NCI-H345 treated with DMSO at 0.1 percent for 48 hours (cell line): ENCODE data around the gene PTPRN2.
"Not testable (repeated sequence)": the region's sequence is repeated elsewhere in the genome, so short reads cannot be mapped to it uniquely, and the experiment has no call there.

ENCODE experiments used
- DNase-seq: peaks from one replicate; lab custom pipeline; 2025; ENCODE audit not compliant: unreplicated experiment; lab: John Stamatoyannopoulos, UW

The PTPRN2 gene

DNA sequence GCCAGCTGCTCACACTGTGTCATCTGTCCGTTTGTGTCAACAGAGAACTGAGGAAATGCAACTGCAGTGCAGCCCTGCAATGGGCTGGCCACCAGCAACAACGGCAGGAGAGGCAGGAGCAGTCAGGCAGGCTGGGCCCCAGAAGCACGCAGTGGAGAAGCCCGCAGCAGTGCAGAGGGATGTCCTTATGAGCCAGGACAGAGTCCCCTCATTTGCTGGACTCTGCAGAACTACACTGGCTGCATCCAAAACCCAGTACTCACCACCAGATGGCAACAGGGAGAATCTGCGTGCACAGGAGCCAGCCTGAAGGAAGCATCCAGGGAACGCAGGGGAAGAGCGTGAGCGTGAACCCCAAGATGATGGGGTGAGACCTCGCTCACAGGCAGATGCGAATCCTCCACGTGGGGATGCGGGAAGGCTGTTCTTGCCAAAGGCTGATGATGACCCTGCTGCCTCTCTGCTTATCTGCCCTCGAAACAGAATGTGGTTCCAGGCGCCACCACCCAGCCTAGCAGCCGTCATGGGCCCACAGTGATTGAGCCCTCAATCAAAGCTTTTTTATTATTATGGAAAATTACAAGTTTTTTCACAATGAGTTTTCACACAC is 232.1 kb downstream of the PTPRN2 start:
- DNase-seq = peak; percentile 30

DNA sequence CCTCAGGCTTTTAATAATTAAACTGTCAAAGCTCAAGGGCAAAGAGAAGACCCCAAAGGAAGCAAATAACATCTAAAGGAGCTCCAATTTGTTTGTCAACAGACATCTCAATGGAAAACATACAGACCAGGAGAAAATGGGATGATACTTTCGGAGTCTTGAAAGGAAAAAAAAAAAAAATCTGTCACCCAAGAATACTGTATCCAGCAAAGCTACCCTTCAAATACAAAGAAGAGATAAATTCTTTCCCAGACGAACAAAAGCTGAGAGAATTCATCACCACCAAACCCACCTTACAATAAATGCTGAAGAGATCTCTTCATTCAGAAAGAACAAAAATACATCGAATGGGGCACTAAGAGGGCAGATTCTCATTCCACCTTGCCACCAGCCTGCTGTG is 232.8 kb downstream of the PTPRN2 start:
- no peak for DNase-seq

DNA sequence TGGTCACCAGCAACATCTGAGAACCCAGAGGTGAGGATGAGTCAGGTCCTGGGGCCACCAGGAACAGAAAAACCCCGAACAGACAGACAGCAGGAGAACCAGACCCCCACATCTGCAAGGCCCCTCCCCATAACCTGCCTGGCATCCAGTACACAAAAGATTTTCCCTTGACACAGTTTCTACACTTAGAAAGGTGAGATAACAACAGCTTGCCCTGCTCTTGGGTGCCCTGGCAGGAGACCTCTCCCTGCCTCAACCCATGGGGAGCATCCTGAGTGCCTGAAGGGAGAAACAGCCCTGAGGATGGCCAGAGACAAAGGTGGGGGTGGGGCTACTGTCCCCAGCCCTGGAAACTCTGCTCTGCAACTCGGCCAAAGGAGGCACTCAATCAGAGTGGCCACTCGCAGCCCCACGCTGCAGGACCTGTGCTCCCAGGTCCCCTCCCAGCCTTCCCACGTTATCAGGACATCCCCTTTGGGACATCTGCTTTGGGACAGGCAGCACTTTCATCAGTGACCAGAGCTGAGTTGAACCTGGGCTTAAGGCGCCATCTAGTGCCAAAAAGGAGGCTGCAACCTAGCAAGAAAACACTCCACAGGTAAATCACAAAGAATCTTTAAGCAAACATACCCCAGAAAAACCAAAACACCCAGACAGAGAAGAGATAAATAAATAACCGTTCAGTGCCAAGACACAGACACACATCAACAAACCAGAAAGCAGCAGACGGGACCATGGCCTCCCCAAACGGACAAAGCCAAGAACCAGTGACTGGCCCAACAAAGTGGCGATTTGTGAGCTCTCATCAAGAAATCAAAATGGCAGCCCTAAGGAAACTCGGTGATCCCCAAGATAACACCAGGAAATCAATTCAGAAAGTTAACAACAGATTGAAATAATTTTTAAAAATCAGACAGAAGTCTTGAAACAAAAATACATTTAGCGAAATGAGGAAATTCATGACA is 233.7 kb downstream of the PTPRN2 start:
- DNase-seq = peak; percentile 21

DNA sequence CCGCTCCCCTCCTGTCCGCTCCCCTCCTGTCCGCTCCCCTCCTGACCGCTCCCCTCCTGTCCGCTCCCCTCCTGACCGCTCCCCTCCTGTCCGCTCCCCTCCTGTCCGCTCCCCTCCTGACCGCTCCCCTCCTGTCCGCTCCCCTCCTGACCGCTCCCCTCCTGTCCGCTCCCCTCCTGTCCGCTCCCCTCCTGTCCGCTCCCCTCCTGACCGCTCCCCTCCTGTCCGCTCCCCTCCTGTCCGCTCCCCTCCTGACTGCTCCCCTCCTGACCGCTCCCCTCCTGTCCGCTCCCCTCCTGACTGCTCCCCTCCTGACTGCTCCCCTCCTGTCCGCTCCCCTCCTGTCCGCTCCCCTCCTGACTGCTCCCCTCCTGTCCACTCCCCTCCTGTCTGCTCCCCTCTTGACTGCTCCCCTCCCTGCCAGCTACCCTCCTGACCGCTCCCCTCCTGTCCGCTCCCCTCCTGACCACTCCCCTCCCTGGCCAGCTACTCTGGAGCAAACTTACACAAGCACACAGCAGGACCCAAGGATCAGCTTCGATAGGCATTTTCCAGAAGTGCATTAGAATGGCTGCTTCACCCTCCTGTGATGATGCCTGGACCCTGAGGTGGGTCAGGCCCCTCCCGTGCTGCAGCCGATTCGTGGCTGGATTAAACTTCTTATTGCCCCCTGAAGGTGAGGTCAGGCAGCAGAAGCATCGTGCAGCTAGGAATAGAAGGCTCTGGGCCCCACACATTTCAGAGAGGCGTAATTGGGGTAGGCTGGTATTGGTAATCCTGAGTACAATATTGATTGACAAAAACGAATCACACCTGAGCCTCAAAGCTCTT is 235.5 kb downstream of the PTPRN2 start:
- not testable (repeated sequence) for DNase-seq

DNA sequence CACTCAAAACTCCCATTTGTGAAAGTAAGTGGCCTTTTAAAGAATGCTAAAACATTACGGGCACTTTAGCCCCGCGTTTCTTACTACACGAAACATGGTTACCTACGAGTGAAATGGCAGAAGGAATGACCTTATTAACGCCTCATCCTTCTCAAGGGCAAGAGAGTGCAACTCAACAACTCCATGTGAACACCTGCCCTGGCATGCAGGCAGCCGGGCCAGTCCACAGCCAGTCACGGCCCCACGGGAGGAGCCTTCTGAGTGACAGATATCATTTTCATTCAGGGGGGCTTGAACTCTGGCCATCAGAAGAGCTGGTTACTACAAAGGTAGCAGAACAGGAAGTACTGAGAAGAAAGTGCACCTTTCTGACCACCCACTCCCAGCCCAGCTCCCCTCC is 236.1 kb downstream of the PTPRN2 start:
- DNase-seq = no peak

DNA sequence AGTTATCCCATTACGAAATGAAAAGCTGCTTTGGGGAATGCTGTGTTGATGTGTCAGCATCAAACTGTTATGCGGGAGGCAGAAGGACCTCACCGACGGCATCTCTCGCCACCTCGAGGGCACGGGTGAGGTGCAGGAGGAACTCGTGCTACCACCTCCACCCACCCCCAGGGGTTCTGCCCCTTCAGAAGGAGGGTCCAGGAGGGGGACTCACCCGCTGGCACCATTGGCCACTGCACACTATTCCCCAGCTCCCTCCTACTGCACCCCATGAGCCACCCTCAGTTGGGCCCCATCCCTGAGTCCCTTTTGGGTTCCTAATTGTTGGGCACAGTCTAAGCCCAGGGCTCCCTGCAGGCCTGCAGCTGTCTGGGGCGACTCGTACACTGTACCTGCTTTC is 236.6 kb downstream of the PTPRN2 start:
- no peak for DNase-seq

DNA sequence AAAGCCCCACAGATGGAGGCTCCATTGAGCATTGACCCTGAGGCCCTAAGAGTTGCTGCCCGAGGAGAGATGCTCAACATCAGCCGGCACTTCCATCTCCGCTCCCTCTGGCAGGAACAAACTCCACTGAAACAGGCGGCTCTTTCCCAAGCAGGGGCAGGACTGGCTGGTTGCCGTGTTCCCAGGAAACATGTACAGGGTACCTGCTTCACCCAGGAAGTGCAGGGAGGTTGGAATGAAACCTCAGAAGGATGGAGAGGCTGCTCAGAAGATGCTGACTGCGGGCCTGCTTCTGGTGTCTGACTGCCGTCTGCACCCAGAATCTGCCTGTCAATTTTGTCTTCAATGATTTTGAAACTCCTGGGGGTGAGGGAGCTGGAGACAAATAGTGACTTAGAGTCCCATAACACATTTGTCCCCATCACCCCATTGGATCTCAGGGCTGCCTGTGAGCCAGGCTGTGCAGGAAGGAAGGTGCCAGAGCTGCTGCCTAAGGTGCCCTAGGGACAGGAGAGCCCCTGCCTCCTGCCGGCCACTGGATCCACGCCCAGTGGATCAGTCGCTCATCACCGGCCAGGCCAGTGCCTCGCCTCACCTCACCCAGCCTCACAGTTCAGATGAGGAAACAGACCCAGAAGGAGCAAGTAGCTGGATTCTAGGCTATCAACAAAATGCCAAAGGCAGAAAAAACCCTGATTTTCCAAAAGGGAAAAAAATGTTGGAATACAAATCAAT is 237.3 kb downstream of the PTPRN2 start:
- DNase-seq = no peak

DNA sequence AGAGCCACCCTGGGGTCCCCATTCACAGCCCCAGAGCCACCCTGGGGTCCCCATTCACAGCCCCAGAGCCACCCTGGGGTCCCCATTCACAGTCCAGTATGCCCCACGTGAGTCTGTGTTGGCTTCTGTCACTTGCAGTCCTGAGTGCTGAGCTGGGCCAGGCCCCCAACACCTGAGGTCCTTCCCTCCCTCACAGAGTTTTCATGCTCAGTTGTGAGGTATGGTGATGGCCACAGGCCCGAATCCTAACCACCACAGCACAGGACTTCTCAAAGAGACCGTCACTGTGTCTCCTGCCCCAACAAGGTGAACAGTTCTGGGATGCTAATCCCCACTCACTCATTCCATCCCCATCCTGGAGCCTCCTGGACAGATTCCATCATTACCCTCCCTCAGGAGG is 239.2 kb downstream of the PTPRN2 start:
- no peak for DNase-seq

DNA sequence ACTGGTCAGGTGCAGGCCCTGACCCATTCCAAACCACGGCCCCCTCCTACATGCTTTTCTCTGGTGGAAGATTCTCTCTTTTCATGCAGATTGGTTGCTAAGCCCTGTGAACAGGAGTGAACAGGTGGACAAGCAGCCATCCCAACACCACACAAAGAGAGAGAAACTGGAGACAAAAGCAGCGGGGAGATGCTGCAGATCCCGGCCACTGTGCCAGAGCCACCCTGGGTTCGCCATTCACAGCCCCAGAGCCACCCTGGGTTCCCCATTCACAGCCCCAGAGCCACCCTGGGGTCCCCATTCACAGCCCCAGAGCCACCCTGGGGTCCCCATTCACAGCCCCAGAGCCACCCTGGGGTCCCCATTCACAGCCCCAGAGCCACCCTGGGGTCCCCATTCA is 239.6 kb downstream of the PTPRN2 start:
- DNase-seq = not testable (repeated sequence)

DNA sequence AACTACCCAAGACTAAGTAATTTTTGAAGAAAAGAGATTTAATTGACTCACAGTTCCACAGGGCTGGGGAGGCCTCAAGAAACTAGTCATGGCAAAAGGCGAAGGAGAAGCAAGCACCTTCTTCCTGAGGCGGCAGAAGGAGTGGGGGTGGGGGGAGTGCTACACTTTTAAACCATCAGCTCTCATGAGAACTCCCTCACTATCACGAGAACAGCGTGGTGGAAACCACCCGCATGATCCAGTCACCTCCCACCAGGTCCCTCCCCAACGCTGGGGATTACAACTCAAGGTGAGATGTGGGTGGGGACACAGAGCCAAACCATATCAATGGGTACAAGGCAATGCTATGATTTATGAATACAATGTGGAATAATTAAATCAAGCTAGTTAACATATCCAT is 241.9 kb downstream of the PTPRN2 start:
- DNase-seq = no peak

DNA sequence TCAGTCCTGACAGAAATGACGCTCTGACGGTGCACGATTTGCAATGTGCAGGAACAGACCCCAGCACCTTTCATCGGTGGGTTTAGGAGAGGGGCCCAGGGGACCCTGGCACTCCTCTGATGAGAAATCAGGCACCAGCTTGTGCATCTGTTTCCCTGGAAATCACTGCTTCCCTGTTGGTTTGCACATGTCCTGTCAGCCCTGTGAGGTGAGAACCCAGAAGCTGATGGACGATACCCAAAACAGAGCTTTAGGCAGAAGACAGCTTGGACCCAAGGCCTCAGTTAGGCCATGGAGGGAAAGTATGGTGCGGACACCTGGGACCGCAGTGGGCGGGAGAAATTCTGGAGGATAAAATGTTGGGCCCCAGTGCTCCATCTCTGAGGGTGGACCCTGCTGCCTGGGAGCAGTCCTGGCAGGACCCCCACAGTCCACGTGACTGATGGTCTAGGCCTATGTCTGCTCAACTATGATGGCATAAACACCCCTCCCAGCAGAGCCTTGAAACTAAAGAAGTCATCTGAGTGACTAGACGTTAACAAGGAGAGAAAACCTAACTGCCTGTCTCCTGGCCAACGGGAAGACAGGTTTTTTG is 242.8 kb downstream of the PTPRN2 start:
- DNase-seq = no peak

DNA sequence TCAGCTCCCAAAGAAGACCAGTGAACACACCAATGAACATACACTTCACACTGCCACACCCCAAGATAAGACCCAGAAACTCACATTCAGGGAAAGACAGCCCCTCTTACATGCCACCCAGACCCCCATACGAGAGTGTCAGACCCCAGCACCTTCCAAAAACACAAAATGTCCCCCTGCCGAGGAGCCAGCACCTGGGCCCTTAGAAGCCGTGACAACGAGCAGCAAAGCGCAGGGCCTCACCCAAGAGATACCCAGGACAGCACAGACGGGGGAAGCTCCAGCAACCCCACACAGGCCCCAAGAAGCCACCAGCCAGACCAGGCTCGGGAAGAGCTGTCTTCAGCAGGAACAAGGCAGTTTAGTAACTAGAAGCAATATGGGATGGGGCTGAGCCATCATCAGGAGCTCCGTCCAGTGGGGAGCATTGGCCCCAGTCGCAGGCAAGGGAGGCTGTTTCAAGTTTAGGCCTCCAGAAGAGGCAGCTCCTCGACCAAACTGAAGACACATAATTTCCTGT is 243.6 kb downstream of the PTPRN2 start:
- DNase-seq = no peak

DNA sequence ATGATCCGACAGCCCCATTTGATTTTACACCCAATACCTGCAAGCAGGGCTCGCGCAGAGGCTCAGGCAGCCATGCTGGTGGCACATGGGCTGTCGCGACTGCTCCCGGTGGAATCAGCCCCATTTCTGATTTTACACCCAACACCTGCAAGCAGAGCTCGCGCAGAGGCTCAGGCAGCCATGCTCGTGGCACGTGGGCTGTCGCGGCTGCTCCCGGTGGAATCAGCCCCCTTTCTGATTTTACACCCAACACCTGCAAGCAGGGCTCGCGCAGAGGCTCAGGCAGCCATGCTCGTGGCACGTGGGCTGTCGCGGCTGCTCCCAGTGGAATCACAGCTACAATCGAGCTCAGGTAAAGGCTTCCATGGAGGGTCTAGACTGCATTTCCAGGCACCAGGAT is 244.1 kb downstream of the PTPRN2 start:
- DNase-seq = no peak

DNA sequence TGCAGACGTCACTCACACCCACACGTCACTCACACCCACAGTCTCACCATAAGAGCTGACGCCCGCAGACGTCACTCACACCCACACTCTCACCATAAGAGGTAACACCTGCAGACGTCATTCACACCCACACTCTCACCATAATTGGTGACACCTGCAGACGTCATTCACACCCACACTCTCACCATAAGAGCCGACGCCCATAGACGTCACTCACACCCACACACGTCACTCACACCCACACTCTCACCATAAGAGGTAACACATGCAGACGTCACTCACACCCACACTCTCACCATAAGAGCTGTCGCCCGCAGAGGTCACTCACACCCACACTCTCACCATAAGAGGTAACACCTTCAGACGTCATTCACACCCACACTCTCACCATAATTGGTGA is 246.5 kb downstream of the PTPRN2 start:
- DNase-seq = not testable (repeated sequence)

DNA sequence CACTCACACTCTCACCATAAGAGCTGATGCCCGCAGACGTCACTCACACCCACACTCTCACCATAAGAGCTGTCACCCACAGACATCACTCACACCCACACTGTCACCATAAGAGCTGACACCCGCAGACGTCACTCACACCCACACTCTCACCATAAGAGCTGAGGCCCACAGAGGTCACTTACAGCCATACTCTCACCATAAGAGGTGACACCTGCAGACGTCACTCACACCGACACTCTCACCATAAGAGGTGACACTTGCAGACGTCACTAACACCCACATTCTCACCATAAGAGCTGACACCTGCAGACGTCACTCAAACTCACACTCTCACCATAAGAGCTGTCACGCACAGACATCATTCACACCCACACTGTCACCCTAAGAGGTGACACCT is 250.7 kb downstream of the PTPRN2 start:
- DNase-seq = not testable (repeated sequence)

DNA sequence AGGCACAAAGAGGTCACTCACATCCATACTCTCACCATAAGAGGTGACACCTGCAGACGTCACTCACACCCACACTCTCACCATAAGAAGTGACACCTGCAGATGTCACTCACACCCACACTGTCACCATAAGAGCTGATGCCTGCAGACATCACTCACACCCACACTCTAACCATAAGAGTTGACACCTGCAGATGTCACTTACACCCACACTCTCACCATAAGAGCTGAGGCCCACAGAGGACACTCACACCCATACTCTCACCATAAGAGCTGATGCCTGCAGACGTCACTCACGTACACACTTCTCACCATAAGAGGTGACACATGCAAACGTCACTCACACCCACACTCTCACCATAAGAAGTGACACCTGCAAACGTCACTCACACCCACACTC is 255.1 kb downstream of the PTPRN2 start:
- not testable (repeated sequence) for DNase-seq

DNA sequence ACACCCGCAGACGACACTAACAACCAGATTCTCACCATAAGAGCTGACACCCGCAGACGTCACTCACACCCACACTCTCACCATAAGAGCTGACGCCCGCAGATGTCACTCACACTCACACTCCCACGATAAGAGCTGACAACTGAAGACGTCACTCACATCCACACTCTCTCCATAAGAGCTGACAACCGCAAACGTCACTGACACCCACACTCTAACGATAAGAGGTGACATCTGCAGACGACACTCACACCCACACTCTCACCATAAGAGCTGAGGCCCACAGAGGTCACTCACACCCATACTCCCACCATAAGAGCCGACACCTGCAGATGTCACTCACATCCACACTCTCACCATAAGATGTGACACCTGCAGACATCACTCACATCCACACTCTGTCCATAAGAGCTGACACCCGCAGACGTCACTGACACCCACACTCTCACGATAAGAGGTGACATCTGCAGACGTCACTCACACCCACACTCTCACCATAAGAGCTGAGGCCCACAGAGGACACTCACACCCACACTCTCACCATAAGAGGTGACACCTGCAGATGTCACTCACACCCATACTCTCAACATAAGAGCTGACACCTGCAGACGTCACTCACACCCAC is 255.7 kb downstream of the PTPRN2 start:
- DNase-seq = not testable (repeated sequence)

DNA sequence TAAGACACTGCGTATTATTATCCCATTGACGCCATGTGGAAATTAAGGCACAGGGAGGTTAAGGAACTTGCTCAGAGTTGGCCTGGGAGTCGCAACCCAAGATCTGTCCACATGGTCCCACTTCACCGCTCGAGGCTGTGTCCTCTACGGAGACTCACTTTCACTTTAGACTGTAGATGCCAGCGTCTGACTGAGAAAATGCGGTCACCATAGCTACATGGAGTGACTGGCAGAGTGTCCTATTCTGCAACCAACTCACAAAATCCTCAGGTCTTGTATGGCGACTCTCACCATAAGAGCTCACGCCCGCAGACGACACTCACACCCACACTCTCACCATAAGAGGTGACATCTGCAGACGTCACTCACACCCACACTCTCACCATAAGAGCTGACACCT is 257.9 kb downstream of the PTPRN2 start:
- no peak for DNase-seq

DNA sequence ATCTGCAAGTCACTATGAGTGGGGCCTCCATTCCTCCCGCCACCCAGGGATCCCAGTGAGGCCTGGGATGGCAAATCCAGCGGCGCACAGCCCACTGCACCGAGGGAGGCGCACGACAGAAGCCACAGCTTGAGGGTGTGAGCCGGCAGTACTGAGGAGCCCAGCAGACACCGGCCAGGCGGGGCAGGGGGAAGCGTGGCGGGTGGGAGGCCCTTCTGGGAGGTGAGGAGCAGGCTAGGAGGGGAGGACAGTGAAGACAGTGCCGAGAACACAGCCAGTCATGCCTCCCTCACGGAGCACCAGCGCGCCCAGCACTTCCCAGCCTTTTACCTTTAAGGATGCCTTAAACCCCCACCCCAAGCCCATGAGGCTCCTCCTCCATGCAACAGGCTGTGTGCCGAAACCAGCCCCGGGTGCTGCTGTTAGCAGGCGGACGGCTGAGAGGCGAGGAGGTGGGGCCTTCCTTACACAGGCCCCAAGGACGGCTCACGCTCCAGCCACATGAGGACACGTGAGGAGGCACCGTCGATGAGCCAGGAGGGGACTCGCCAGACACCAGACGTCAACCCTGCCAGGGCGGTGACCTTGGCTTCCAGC is 258.5 kb downstream of the PTPRN2 start:
- no peak for DNase-seq
